Mesenchymal stem cell (in vitro differentiated cells and primary cell): ENCODE data around the gene APOL5.

Source experiments
- DNase-seq: peaks from one replicate; pipeline ENCODE4 v3.0.0-alpha.2; 2013
- H2AFZ ChIP-seq: one replicate; pipeline ENCODE4 v1.6.1; 2013; ENCODE audit warnings: low read depth, mild to moderate bottlenecking, control low read depth, inconsistent platforms, low read length, moderate library complexity
- H2AK5ac ChIP-seq: 2 replicates; pipeline ENCODE4 v1.6.1; 2013; ENCODE audit warnings: low read length, moderate library complexity, mild to moderate bottlenecking, inconsistent platforms; ENCODE audit not compliant: severe bottlenecking
- H2BK120ac ChIP-seq: one replicate; pipeline ENCODE4 v1.6.1; 2013; ENCODE audit warnings: low read depth, mild to moderate bottlenecking, inconsistent platforms, low read length, moderate library complexity
- H2BK12ac ChIP-seq, 2 experiments: one replicate each; pipeline ENCODE4 v1.6.1; 2013; ENCODE audit warnings: inconsistent platforms in 2 of 2, low read length in 2 of 2, mild to moderate bottlenecking in 2 of 2, moderate library complexity in 2 of 2, control low read depth in 1 of 2
- H2BK15ac ChIP-seq: one replicate; pipeline ENCODE4 v1.6.1; 2013; ENCODE audit warnings: mild to moderate bottlenecking, low read depth, inconsistent platforms; ENCODE audit not compliant: poor library complexity, severe bottlenecking
- H2BK5ac ChIP-seq: 2 replicates; pipeline ENCODE4 v1.6.1; 2013; ENCODE audit warnings: low read depth, mild to moderate bottlenecking, low read length, control low read depth, inconsistent platforms; ENCODE audit not compliant: poor library complexity, severe bottlenecking
- H3K14ac ChIP-seq, 2 experiments: one replicate each; pipeline ENCODE4 v1.6.1; 2013; ENCODE audit warnings: inconsistent platforms in 2 of 2, low read length in 2 of 2, control low read depth in 1 of 2, mild to moderate bottlenecking in 1 of 2, moderate library complexity in 1 of 2
- H3K18ac ChIP-seq, 2 experiments: one replicate each; pipeline ENCODE4 v1.6.1; 2013; ENCODE audit warnings: inconsistent platforms in 2 of 2, low read length in 2 of 2, control low read depth in 1 of 2, low read depth in 1 of 2, mild to moderate bottlenecking in 1 of 2
- H3K23ac ChIP-seq, 2 experiments: one replicate each; pipeline ENCODE4 v1.6.1; 2013; ENCODE audit warnings: inconsistent platforms in 2 of 2, low read length in 2 of 2, mild to moderate bottlenecking in 2 of 2, moderate library complexity in 2 of 2, control low read depth in 1 of 2
- H3K27ac ChIP-seq: 2 replicates; pipeline ENCODE4 v1.5.1; 2013; ENCODE audit warnings: mild to moderate bottlenecking, moderate library complexity, low read length, control low read depth, inconsistent platforms; ENCODE audit not compliant: poor library complexity, severe bottlenecking
- H3K27me3 ChIP-seq, 2 experiments: 2 replicates each; pipeline versions ENCODE4 v1.6.1 to v1.7.0; 2013; ENCODE audit warnings: low read length in 2 of 2, mild to moderate bottlenecking in 2 of 2, moderate library complexity in 2 of 2, control low read depth in 1 of 2, inconsistent platforms in 1 of 2; ENCODE audit not compliant: control insufficient read depth in 1 of 2, insufficient read depth in 1 of 2
- H3K36me3 ChIP-seq, 2 experiments: 2 replicates each; pipeline versions ENCODE4 v1.6.1 to v1.7.0; 2013; ENCODE audit warnings: low read length in 2 of 2, control low read depth in 1 of 2, inconsistent platforms in 1 of 2, low read depth in 1 of 2, mild to moderate bottlenecking in 1 of 2; ENCODE audit not compliant: insufficient read depth in 2 of 2, control insufficient read depth in 1 of 2
- H3K4ac ChIP-seq, 2 experiments: one replicate each; pipeline ENCODE4 v1.6.1; 2013; ENCODE audit warnings: inconsistent platforms in 2 of 2, low read length in 2 of 2, mild to moderate bottlenecking in 2 of 2, moderate library complexity in 2 of 2, control low read depth in 1 of 2, low read depth in 1 of 2
- H3K4me1 ChIP-seq: 2 replicates; pipeline ENCODE4 v1.6.1; 2013; ENCODE audit warnings: low read depth, low read length, control low read depth; ENCODE audit not compliant: control insufficient read depth, insufficient read depth
- H3K4me2 ChIP-seq: 2 replicates; pipeline ENCODE4 v1.6.1; 2013; ENCODE audit warnings: low read length, mild to moderate bottlenecking, inconsistent platforms; ENCODE audit not compliant: poor library complexity, severe bottlenecking
- H3K4me3 ChIP-seq, 2 experiments: 2 replicates each; pipeline versions ENCODE4 v1.5.1 to v1.7.0; 2013; ENCODE audit warnings: low read length in 2 of 2, mild to moderate bottlenecking in 2 of 2, control low read depth in 1 of 2, low read depth in 1 of 2; ENCODE audit not compliant: insufficient read depth in 1 of 2
- H3K79me1 ChIP-seq: replicated peaks from 2 replicates; pipeline ENCODE4 v1.6.1; 2013; ENCODE audit warnings: mild to moderate bottlenecking, control low read depth, low read length, inconsistent platforms; ENCODE audit not compliant: poor library complexity, severe bottlenecking
- H3K9ac ChIP-seq: 2 replicates; pipeline ENCODE4 v1.7.0; 2013; ENCODE audit warnings: mild to moderate bottlenecking, low read length, moderate library complexity
- H3K9me3 ChIP-seq: 2 replicates; pipeline ENCODE4 v1.7.0; 2013; ENCODE audit warnings: mild to moderate bottlenecking, low read length; ENCODE audit not compliant: control insufficient read depth
- H4K8ac ChIP-seq: one replicate; pipeline ENCODE4 v1.6.1; 2013; ENCODE audit warnings: inconsistent platforms, mild to moderate bottlenecking, low read length, moderate library complexity
- H4K91ac ChIP-seq: one replicate; pipeline ENCODE4 v1.6.1; 2013; ENCODE audit warnings: mild to moderate bottlenecking, low read length, inconsistent platforms
- WGBS: methylation state at CpG from one replicate; pipeline ENCODE4 v1.1.7; 2013; ENCODE audit warnings: mixed read lengths; 5-methylcytosine and 5-hydroxymethylcytosine counted together

The APOL5 gene

DNA sequence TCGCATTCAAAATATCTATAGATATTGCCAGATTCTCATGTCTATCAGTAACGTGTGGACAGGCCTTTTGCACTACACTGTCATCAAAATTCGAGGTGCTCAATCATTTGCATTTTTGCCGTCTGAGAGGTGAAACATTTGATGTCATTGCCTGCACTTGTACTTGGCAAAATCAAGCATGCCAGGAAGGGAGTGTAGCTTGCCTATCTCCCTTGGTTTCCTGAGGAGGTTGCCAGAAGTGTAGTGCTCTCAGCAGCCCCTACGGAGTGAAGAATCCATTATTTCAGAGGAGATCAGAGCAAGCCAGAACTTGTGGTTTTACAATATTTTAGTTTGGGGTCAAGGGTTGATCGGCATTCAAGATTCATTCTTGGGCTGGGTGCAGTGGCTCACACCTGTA lies 30.2 kb upstream of the APOL5 start:
- H3K18ac ChIP-seq, result no peak overlapping the region
- H2AFZ ChIP-seq, result no peak overlapping the region
- H3K4me2 ChIP-seq, result no peak overlapping the region
- no peaks in the 10 kb centered on the region for H3K4me1 ChIP-seq
- no peak overlapping the region for H2BK5ac ChIP-seq
- WGBS, result 87% methylated on average over 6 of the region's 6 CpGs
- H3K9ac ChIP-seq, result no peak overlapping the region
- no peak overlapping the region for H3K27ac ChIP-seq
- H3K79me1 ChIP-seq, result no peaks in the 10 kb centered on the region
- H2BK15ac ChIP-seq, result no peak overlapping the region
- no peak for DNase-seq
- peaks cover 0 to 6% of the 10 kb centered on the region in 2 experiments for H3K27me3 ChIP-seq
- no peak overlapping the region for H4K91ac ChIP-seq
- H3K14ac ChIP-seq, result no peak overlapping the region
- no peak overlapping the region for H4K8ac ChIP-seq
- no peak overlapping the region for H3K4me3 ChIP-seq
- H2BK120ac ChIP-seq, result no peak overlapping the region
- no peak overlapping the region for H3K4ac ChIP-seq
- no peak overlapping the region for H2BK12ac ChIP-seq
- H3K9me3 ChIP-seq, result no peaks in the 10 kb centered on the region
- no peak overlapping the region for H2AK5ac ChIP-seq
- no peak overlapping the region for H3K23ac ChIP-seq
- no peaks in the 10 kb centered on the region for H3K36me3 ChIP-seq

DNA sequence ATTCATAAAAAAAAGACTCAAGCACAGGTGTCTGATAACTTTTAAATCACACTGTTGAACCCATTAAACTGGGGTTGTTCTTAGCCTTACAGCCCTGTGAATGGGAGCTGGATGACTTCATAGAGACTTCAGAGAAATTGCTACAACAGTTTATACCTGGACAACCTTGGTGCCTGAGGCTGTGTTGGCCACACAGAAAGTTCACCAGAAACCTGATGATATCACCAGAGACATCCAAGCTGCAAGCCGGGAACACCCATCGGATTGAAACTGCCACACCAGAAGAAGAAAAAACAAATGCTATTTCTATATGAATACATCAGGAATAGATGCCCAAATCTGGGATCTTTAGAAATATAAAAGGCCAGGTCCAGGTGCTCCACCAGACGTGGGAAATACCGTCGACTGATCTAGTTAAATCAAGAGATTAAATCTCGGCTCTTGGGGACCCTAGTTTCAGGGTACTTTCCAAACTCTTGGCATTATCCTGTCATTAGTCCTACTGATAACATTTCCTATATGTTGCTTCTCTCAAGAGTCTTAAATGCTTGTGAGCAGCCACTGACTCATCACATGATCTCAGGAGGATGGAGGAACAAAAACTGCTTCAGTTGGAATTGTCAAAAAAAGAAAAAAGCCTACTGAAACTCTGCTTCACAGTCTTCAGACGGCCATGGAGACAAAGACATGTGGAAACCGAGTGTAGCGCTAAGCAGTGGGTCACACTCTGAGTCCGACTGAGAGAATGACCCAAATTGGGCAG lies 28.6 kb upstream of the APOL5 start:
- no peak overlapping the region for H3K4ac ChIP-seq
- H3K79me1 ChIP-seq, result no peaks in the 10 kb centered on the region
- no peak overlapping the region for H2BK15ac ChIP-seq
- no peak overlapping the region for H2BK12ac ChIP-seq
- no peak overlapping the region for H4K91ac ChIP-seq
- H3K4me1 ChIP-seq, result no peaks in the 10 kb centered on the region
- 90% methylated on average over 9 of the region's 10 CpGs for WGBS
- no peak overlapping the region for H3K4me2 ChIP-seq
- no peak for DNase-seq
- H3K23ac ChIP-seq, result no peak overlapping the region
- H3K4me3 ChIP-seq, result no peak overlapping the region
- no peaks in the 10 kb centered on the region for H3K9me3 ChIP-seq
- H2AFZ ChIP-seq, result no peak overlapping the region
- H3K9ac ChIP-seq, result no peak overlapping the region
- no peaks in the 10 kb centered on the region for H3K27me3 ChIP-seq
- H3K18ac ChIP-seq, result no peak overlapping the region
- no peak overlapping the region for H2BK120ac ChIP-seq
- no peak overlapping the region for H3K27ac ChIP-seq
- H3K36me3 ChIP-seq, result no peaks in the 10 kb centered on the region
- H2BK5ac ChIP-seq, result no peak overlapping the region
- H4K8ac ChIP-seq, result no peak overlapping the region
- H2AK5ac ChIP-seq, result no peak overlapping the region
- no peak overlapping the region for H3K14ac ChIP-seq

DNA sequence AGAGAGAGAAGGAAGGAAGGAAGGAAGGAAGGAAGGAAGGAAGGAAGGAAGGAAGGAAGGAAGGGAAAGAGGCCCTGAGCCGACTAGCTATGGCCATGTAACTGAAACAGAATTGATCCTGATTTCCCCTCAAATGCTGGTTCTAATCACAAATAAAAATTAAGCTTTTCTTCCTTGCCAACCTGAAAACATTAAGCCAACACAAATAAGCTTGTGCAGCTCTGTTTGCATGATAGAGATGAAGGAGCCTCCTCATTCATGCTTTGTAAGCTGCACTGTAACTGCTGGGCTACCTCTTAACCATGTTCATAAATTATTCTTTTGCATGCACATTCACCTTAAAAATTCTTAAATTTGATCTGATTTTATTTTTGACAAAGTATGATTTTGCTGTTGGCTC lies 27.7 kb upstream of the APOL5 start:
- no peak for DNase-seq
- no peak overlapping the region for H2BK15ac ChIP-seq

DNA sequence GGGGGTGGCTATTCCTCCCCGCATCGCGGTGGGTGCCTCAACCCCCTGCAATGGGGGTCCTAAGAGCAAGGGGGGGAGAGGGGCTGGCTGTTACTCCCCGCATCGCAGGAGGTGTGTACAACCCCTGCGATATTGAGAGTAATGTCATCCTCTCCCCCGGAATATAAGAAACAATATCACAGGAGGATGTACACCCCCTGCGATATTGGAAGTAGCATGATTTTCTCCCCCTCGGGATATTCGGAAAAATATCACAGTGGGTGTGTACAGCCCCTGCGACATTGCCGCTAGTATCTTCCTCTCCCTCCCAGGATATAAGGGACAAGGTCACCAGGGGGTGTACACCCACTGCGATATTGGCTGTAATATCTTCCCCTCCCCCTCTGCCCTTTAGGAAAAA lies 22.5 kb upstream of the APOL5 start:
- Histone ChIP-seq H2BK15ac (no peak overlapping the region), H2AFZ (no peak overlapping the region), H3K4me1 (no peaks in the 10 kb centered on the region), H2BK12ac (no peak overlapping the region), H3K4me2 (no peak overlapping the region), H3K79me1 (no peaks in the 10 kb centered on the region), H3K27ac (no peak overlapping the region), H3K14ac (no peak overlapping the region), H3K4me3 (no peak overlapping the region), H3K27me3 (no peaks in the 10 kb centered on the region), H4K91ac (no peak overlapping the region), H3K36me3 (no peaks in the 10 kb centered on the region), H2AK5ac (no peak overlapping the region), H3K9me3 (no peaks in the 10 kb centered on the region), H2BK120ac (no peak overlapping the region), H3K9ac (no peak overlapping the region), H2BK5ac (no peak overlapping the region), H4K8ac (no peak overlapping the region), H3K18ac (no peak overlapping the region), H3K23ac (no peak overlapping the region), H3K4ac (no peak overlapping the region)
- no peak for DNase-seq
- WGBS, result 96% methylated on average over 13 of the region's 13 CpGs

More for the DNA sequence above, 27.7 kb upstream of the APOL5 start:
- no peak overlapping the region for H3K4me2 ChIP-seq
- no peaks in the 10 kb centered on the region for H3K27me3 ChIP-seq
- H4K91ac ChIP-seq, result no peak overlapping the region
- no peak overlapping the region for H2BK120ac ChIP-seq
- H3K79me1 ChIP-seq, result no peaks in the 10 kb centered on the region
- H3K4me3 ChIP-seq, result no peak overlapping the region
- no peak overlapping the region for H3K23ac ChIP-seq
- no peak overlapping the region for H2BK12ac ChIP-seq
- H3K4me1 ChIP-seq, result no peaks in the 10 kb centered on the region
- no peak overlapping the region for H3K27ac ChIP-seq
- no CpG with 5 or more reads among the region's 1 CpG for WGBS
- no peak overlapping the region for H3K9ac ChIP-seq
- H2AK5ac ChIP-seq, result no peak overlapping the region
- no peak overlapping the region for H2AFZ ChIP-seq
- H3K18ac ChIP-seq, result no peak overlapping the region
- no peaks in the 10 kb centered on the region for H3K36me3 ChIP-seq
- no peak overlapping the region for H3K14ac ChIP-seq
- H3K4ac ChIP-seq, result no peak overlapping the region
- H2BK5ac ChIP-seq, result no peak overlapping the region
- H4K8ac ChIP-seq, result no peak overlapping the region
- no peaks in the 10 kb centered on the region for H3K9me3 ChIP-seq
